ACHN (cell line): ENCODE results near the gene OR4D6.
"Not testable (repeated sequence)": the region's sequence is repeated elsewhere in the genome, so short reads cannot be mapped to it uniquely, and the experiment has no call there.

Source experiments
- DNase-seq: peaks from one replicate; pipeline ENCODE4 v3.0.0-alpha.2; 2015
- in situ Hi-C: cut with HindIII; loops from 2 replicates; pipeline ENCODE4 v1.10.0; 2017; ENCODE audit warnings: low sequenced_read_pairs, low pct_ligation_motif_present, low pct_unique_long_range_greater_than_20kb

Gene OR4D6

DNA sequence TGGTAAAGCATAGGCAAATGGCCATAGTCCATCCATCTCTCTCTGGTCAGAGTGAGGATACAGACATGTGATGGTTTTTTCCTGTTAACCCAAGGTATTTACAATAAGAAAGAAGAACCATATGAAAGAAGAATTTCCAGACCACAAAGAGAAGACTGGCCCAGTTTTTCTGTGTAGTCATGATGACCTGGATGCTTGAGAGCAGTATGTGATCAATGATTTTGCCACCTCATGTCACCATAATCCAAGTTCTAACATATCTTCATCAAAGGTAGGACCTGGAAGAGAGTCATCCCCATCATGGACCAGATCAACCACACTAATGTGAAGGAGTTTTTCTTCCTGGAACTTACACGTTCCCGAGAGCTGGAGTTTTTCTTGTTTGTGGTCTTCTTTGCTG, at the start of gene OR4D6:
TSS of gene OR4D6 (plus strand) at position 301 of the 400 bp plus-strand sequence. CDS start at position 301, 0 bp downstream.
- in situ Hi-C loops: no loop called here
- DNase-seq: no peak

GRCh38 chr11:59413646-59414045, 43.1 kb upstream of the OR4D6 start:
- in situ Hi-C loops: no loop called here
- DNase-seq: no peak

DNA sequence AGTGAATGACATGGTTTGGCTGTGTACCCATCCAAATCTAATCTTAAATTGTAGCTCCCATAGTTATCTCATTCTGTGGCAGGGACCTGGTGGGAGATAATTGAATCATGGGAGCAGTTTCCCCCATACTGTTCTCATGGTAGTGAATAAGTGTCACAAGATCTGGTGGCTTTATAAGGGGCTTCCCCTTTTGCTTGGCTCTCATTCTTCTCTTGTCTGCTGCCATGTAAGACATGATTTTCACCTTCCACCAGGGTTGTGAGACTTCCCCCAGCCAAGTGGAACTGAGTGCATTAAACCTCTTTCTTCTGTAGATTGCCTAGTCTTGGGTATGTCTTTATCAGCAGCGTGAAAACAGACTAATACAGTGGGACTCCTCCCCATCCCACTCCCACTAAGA, 41.6 kb upstream of the OR4D6 start:
- DNase-seq: no peak
- in situ Hi-C loops: no loop called here

- in situ Hi-C loops: no loop called here
- DNase-seq: no peak
Measured at GRCh38 chr11:59416613-59417012, 40.1 kb upstream of the OR4D6 start.

GRCh38 chr11:59417023-59417422, 39.7 kb upstream of the OR4D6 start:
- DNase-seq: no peak
- in situ Hi-C loops: no loop called here

DNA sequence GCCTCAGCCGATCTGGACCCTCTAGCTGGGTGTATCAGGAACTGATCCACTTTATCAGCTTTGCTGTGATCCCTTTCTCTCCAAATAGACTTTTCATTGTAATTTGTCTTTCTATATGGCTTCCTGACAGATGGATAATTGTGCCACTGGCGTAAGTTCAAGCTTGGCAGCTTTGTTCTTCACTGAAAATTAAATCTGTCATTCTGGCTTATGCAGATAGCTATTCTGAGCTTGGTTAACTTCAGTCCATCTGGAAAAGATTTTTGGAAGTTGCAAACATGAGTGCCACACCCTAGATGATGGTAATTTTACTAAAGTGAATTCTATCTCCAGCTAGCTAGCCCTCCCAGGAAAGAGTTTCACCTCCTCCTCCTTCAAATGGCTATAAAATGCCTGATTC, 38.6 kb upstream of the OR4D6 start:
- DNase-seq: no peak

DNA sequence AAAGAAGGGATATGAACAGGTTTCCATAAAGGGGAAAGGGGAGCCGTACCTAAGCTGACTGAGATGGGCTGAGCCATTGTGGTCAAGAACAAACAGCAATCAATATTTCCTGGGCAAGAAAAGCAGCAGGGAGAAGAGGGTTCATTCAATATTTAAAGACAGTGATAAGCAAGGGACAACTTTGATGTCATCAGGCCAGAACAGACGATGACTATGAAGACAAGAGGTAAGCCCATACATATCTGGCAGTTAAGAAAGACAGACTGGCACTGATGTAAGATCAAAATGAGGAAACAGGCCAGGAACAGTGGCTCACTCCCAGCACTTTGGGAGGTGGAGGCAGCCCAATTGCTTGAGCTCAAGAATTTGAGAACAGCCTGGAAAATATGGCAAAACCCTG, 32.9 kb upstream of the OR4D6 start:
- DNase-seq: no peak
- in situ Hi-C loops: no loop called here

More for the DNA sequence above, 38.6 kb upstream of the OR4D6 start:
- in situ Hi-C loops: no loop called here

DNA sequence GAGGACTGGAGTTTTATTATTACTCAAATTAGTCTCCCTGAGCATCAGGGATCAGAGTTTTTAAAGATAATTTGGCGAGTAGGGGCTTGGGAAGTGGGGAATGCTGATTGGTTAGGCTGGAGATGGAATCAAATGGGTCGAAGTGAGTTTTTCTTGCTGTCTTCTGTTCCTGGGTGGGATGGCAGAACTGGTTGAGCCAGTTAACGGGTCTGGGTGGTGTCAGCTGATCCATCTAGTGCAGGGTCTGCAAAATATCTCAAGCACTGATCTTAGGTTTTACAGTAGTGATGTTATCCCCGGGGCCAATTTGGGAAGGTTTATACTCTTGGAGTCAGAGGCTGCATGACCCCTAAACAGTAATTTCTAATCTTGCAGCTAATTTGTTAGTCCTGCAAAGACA, 31.6 kb upstream of the OR4D6 start:
- in situ Hi-C loops: no loop called here

DNA sequence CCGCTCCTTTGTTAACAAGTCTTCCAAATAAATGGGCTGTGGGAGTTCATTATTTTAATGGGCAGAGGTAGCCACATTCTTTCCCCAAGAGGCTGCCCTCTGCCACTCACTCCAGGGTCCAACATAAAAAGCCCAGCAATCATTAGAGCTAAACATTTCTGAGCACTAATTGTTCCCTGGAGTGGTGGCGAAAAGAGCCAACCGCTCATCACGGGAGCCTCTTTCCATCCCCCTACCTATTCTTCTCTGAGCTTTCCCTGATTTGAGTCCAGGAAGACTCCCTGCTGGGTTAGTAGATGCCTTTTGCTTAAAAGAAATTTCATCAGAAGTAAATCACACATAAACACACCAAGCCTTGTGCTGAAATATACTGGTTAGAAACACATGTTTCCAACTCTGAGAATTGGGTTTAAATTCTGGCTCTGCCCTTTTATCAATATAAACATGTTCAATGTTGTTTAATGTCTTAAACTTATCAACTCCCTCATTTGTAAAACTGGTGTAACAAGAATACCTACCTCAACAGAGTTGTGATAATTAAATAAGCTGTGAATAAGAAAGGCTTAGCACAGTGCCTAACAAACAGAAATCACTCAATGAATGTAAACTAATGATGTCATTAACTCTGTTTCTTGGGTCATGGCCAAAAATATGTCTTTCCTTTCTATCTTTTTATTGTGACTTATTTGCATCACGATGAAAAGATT, 30.2 kb upstream of the OR4D6 start, which contains the start of gene OR5A2:
TSS of gene OR5A2 (minus strand) at position 53 of the 707 bp plus-strand sequence. CDS start 3,460 bp downstream, outside the sequence.
- in situ Hi-C loops: no loop called here
- DNase-seq: no peak

More for the DNA sequence above, 31.6 kb upstream of the OR4D6 start:
- no peak for DNase-seq

- in situ Hi-C loops: no loop called here
- DNase-seq: no peak
Measured at GRCh38 chr11:59427068-59427382, 29.7 kb upstream of the OR4D6 start.

GRCh38 chr11:59429924-59430516, 26.7 kb upstream of the OR4D6 start:
- in situ Hi-C loops: no loop called here
- peak; percentile 53 for DNase-seq

- in situ Hi-C loops: no loop called here
Measured at GRCh38 chr11:59436169-59436568, 20.6 kb upstream of the OR4D6 start, which contains the start of gene OR5A1. Gene OR5A1, plus strand, starts transcription at chr11:59436469. Its CDS starts 6,700 bp downstream, at chr11:59443169.

DNA sequence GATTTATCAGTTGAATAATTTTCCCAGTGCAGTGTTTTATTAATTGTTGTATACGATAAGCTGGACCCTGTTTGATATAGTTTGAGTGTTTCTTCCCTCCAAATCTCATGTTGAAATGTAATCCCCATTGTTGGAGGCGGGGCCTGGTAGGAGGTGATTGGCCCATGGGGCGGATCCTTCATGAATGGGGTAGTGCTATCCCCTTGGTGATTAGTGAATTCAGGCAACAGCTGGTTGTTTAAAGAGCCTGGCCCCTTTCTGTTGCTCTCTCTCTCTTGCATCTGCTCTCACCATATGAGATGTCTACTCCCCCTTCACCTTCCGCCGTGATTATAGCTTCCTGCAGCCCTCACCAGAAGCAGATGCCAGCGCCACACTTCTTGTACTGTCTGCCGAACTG, 19.0 kb upstream of the OR4D6 start:
- in situ Hi-C loops: no loop called here
- DNase-seq: no peak

More at GRCh38 chr11:59436169-59436568, 20.6 kb upstream of the OR4D6 start, which contains the start of gene OR5A1:
- no peak for DNase-seq

DNA sequence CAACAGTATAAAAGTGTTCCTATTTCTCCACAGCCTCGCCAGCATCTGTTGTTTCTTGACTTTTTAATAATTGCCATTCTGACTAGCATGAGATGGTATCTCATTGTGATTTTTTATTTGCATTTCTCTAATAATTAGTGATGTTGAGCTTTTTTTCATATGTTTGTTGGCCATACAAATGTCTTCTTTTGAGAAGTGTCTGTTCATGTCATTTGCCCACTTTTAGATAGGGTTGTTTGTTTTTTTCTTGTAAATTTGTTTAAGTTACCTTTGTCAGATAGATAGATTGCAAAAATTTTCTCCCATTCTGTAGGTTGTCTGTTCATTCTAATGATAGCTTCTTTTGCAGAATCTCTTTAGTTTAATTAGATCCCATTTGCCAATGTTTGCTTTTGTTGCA, 11.1 kb upstream of the OR4D6 start:
- in situ Hi-C loops, DNase-seq: not testable (repeated sequence)

GRCh38 chr11:59448484-59448883, 8.3 kb upstream of the OR4D6 start:
- in situ Hi-C loops: no loop called here
- no peak for DNase-seq

DNA sequence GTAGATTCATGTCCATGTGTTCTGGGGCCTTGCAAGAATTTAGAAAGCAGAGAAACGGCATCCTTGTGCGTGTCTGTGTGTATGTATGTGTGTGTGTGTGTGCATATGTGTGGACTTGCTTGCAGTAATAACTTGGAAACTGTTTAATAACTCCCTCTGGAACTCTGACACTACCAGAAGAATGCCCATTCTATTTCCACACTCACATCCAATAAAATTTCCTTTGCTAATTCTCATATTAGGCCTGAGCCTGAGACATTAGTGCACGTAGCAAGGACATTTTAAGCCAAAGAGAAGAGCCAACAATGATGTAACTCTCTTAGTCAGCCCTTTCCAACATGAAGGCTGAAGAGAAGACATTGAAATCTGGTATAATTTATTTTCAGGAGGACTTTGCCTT, 3.2 kb downstream of the OR4D6 start:
- no peak for DNase-seq
- in situ Hi-C loops: no loop called here

GRCh38 chr11:59463190-59463641, 6.5 kb downstream of the OR4D6 start:
- DNase-seq: no peak
- in situ Hi-C loops: no loop called here

DNA sequence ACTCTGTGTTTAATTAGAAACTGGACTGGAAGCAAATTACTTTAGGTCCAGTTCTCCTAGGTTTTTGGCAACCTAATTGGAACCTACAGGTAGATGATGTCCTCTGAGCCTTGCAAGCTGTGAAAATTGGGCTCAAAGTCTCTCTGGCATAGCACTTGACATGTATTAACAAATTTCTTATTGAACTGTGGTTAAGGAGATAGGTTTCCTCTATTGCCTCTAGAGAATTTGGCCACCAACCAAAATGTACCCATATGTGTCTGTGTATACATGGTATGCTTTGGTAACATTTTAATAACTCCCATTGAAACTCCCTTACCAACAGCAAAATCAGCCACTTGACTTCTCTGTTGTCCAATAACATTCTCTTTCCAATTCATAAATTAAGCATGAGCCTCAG, 16.3 kb downstream of the OR4D6 start, which contains the start of gene OR4D10:
TSS of gene OR4D10 (plus strand) at position 301 of the 400 bp plus-strand sequence. CDS start 4,115 bp downstream, outside the sequence.
- in situ Hi-C loops: no loop called here
- DNase-seq: no peak

- in situ Hi-C loops: no loop called here
Measured at GRCh38 chr11:59475176-59475575, 18.4 kb downstream of the OR4D6 start.

DNA sequence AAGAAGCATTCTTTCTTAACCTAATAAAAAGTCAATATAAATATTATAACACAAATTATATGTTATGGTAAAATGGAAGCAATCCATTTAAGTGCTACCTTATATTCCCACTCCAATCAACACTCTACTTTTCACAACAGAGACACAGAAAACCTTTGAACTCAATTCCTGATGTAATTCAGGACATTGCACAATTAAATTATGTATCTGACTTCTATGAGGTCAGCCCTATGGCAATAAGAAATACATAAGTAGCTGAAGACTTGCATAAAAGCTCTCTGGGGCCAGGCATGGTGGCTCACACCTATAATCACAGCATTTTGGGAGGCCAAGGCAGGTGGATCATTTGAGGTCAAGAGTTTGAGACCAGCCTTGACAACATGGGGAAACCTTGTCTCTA, 23.1 kb downstream of the OR4D6 start:
- in situ Hi-C loops: no loop called here
- no peak for DNase-seq

More at GRCh38 chr11:59475176-59475575, 18.4 kb downstream of the OR4D6 start:
- DNase-seq: no peak
